HepG2 (cell line): Measurements from ENCODE around the gene RAB5B. TPM values are rescaled to one million over a fixed set of nuclear protein-coding genes. Genes with fewer than 3 reads are reported as not detected.

ENCODE experiments used
- BCL6 ChIP-seq: IDR thresholded peaks from 2 replicates; pipeline ENCODE4 v1.6.1; 2016; ENCODE audit warnings: missing genetic modification reagents, missing compliant biosample characterization
- CREB1 ChIP-seq, 2 experiments: fragments of 450-650 bp in 1 of 2; IDR thresholded peaks; 2 replicates each; pipeline ENCODE4 v1.6.1; 2016 to 2017; ENCODE audit warnings: control low read depth in 1 of 2, mild to moderate bottlenecking in 1 of 2, missing compliant biosample characterization in 1 of 2, missing genetic modification characterization in 1 of 2
- DPF2 ChIP-seq: sonication (generic); formaldehyde crosslinking; IDR thresholded peaks from 2 replicates; pipeline ENCODE4 v1.4.0; 2020; ENCODE audit warnings: mild to moderate bottlenecking, low read depth, missing genetic modification reagents, borderline replicate concordance
- EEA1 ChIP-seq: sonication (generic); formaldehyde crosslinking; IDR thresholded peaks from 2 replicates; pipeline ENCODE4 v1.5.1; 2020; ENCODE audit warnings: mild to moderate bottlenecking, missing genetic modification reagents, borderline replicate concordance
- EP300 ChIP-seq, 3 experiments: sonication (generic) in 1 of 3; formaldehyde crosslinking in 1 of 3; IDR thresholded peaks; 2 replicates each; pipeline versions ENCODE4 v1.5.1 to v1.6.1; 2011 to 2020; ENCODE audit warnings: low read depth in 2 of 3, low read length in 2 of 3, borderline replicate concordance in 1 of 3, improper control_type of control experiment in 1 of 3, mild to moderate bottlenecking in 1 of 3, missing genetic modification reagents in 1 of 3, moderate library complexity in 1 of 3
- FOSL2 ChIP-seq: sonication (generic); formaldehyde crosslinking; IDR thresholded peaks from 2 replicates; pipeline ENCODE4 v1.4.0; 2020; ENCODE audit warnings: missing genetic modification reagents
- GLI4 ChIP-seq: sonication (generic); formaldehyde crosslinking; IDR thresholded peaks from 2 replicates; pipeline ENCODE4 v1.5.1; 2020; ENCODE audit warnings: missing genetic modification reagents, mild to moderate bottlenecking, moderate library complexity, borderline replicate concordance
- KLF6 ChIP-seq: IDR thresholded peaks from 2 replicates; pipeline ENCODE4 v1.8.0; 2016; ENCODE audit warnings: missing biosample characterization, missing genetic modification reagents
- MED8 ChIP-seq: sonication (generic); formaldehyde crosslinking; IDR thresholded peaks from 2 replicates; pipeline ENCODE4 v1.8.1; 2023; ENCODE audit warnings: mild to moderate bottlenecking, missing genetic modification reagents; ENCODE audit not compliant: insufficient replicate concordance
- MIER3 ChIP-seq: IDR thresholded peaks from 2 replicates; pipeline ENCODE4 v1.6.1; 2016; ENCODE audit warnings: missing compliant biosample characterization, borderline replicate concordance
- NFRKB ChIP-seq: fragments of 450-650 bp; IDR thresholded peaks from 2 replicates; pipeline ENCODE4 v1.6.1; 2017
- NFYB ChIP-seq: sonication (generic); formaldehyde crosslinking; IDR thresholded peaks from 2 replicates; pipeline ENCODE4 v1.4.0; 2020; ENCODE audit warnings: missing genetic modification reagents
- RORA ChIP-seq: sonication (generic); formaldehyde crosslinking; IDR thresholded peaks from 2 replicates; pipeline ENCODE4 v1.5.0; 2020; ENCODE audit warnings: mild to moderate bottlenecking, missing genetic modification reagents, moderate library complexity
- SALL2 ChIP-seq: sonication (generic); formaldehyde crosslinking; IDR thresholded peaks from 2 replicates; pipeline ENCODE4 v1.8.1; 2023; ENCODE audit warnings: mild to moderate bottlenecking, missing genetic modification reagents, inconsistent platforms
- ZNF124 ChIP-seq: sonication (generic); formaldehyde crosslinking; IDR thresholded peaks from 2 replicates; pipeline ENCODE4 v1.4.0; 2020; ENCODE audit warnings: missing genetic modification reagents
- ZNF138 ChIP-seq: sonication (generic); formaldehyde crosslinking; IDR thresholded peaks from 2 replicates; pipeline ENCODE4 v1.5.0; 2020; ENCODE audit warnings: mild to moderate bottlenecking, low read depth, missing genetic modification reagents
- ZNF20 ChIP-seq: sonication (generic); formaldehyde crosslinking; IDR thresholded peaks from 2 replicates; pipeline ENCODE4 v1.4.0; 2020; ENCODE audit warnings: mild to moderate bottlenecking, moderate library complexity, missing genetic modification reagents
- ZNF317 ChIP-seq: sonication (generic); formaldehyde crosslinking; IDR thresholded peaks from 2 replicates; pipeline ENCODE4 v1.5.0; 2020; ENCODE audit warnings: mild to moderate bottlenecking, missing genetic modification reagents
- ZNF335 ChIP-seq: sonication (generic); formaldehyde crosslinking; IDR thresholded peaks from 2 replicates; pipeline ENCODE4 v1.4.0; 2020; ENCODE audit warnings: missing genetic modification reagents
- ZNF678 ChIP-seq: sonication (generic); formaldehyde crosslinking; IDR thresholded peaks from 2 replicates; pipeline ENCODE4 v1.4.0; 2020; ENCODE audit warnings: mild to moderate bottlenecking, missing genetic modification reagents
- ZNF747 ChIP-seq: sonication (generic); formaldehyde crosslinking; IDR thresholded peaks from 2 replicates; pipeline ENCODE4 v1.8.1; 2023; ENCODE audit warnings: missing genetic modification reagents, mild to moderate bottlenecking, borderline replicate concordance
- ZNF773 ChIP-seq: sonication (generic); formaldehyde crosslinking; IDR thresholded peaks from 2 replicates; pipeline ENCODE4 v1.4.0; 2020; ENCODE audit warnings: missing genetic modification reagents, borderline replicate concordance
- ZSCAN25 ChIP-seq: sonication (generic); formaldehyde crosslinking; IDR thresholded peaks from 2 replicates; pipeline ENCODE4 v1.8.0; 2022; ENCODE audit warnings: mild to moderate bottlenecking, missing genetic modification reagents
- polyA plus RNA-seq, 8 experiments: library from polyadenylated mRNA; depleted of rRNA in 3 of 8; stranded (reverse) in 7 of 8; unstranded in 1 of 8; fragments of >200 nt; fragmentation: Illumina TruSeq in 4 of 8; extraction: Trizol in 4 of 8; gene quantifications; 2 replicates each; pipeline versions ENCODE4 v1.2.1 to v1.2.3, GENCODE V29; 2011 to 2016; ENCODE audit warnings: low read depth in 4 of 8, missing spikeins in 1 of 8, mixed read lengths in 1 of 8; ENCODE audit not compliant: insufficient read depth in 1 of 8
- total RNA-seq, 5 experiments: library from RNA; depleted of rRNA; stranded (reverse); fragments of >200 nt; fragmentation: Illumina TruSeq; extraction: Trizol; gene quantifications; 2 replicates each; pipeline ENCODE4 v1.2.3, GENCODE V29; 2016; ENCODE audit warnings: low read depth in 1 of 5
- TF ChIP-seq, protein P1 (sequence below): sonication (generic); formaldehyde crosslinking; IDR thresholded peaks from 2 replicates; pipeline ENCODE4 v1.4.0; 2020; ENCODE audit warnings: missing genetic modification reagents, low read depth, mild to moderate bottlenecking, borderline replicate concordance
- TF ChIP-seq, protein P2 (sequence below): sonication (generic); formaldehyde crosslinking; IDR thresholded peaks from 2 replicates; pipeline ENCODE4; 2020; ENCODE audit warnings: missing genetic modification reagents, mild to moderate bottlenecking, borderline replicate concordance
- TF ChIP-seq, protein P3 (sequence below): sonication (generic); formaldehyde crosslinking; IDR thresholded peaks from 2 replicates; pipeline ENCODE4 v1.5.0; 2020; ENCODE audit warnings: missing genetic modification reagents

RAB5B gene
- total and polyA plus RNA-seq, 2 of the 13 experiments (the other 11 are each of a cell fraction or from before 2014, with no cell fraction given): 26.0 to 68.3 TPM

DNA sequence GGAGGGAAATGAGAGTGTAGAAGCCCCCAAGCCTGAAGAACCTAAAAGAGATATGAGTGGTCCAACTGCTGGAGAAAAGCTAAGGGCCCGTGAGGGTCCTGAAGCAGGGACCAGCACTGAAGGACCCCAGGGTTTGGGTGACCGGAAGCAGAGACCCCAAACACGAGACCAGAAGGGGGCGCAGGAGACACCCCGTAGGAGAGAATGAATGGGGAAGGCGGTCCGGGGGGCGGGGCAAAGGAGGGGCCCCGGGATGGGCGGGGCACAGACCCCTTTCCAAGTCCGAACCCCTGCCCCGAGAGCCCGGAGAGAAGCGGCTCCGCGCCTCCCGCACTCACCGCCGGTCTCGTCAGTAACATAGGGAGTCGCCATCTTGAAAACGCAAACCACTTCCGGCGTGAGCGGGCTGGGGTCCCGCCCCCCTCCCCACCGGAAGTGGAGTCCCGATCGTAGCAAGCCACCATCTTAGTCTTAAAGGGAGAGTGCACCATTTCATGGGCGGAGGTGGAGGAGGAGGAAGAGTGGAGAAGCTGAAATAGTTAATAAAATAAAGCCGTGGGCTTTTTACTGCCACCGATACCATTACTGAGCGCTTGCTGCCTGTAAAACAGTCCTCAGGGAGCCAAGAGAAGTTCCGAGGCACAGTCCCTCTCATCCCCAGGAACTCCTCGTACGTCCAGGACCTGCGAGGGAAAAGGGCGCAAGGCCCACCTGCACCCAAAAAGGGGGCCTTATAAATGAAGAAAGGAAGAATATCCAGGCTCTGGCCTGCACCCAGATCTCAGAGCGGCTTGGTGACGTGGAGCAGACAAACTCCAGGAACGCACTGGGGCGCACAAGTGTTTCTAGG, 46.9 kb upstream of the RAB5B start (continued):
- TF ChIP-seq MED8 (CRISPR knock-in tag): peak; percentile 64
- TF ChIP-seq FOSL2 (CRISPR knock-in tag): peak; percentile 19; the same call in 1 of the 2 replicates
- TF ChIP-seq ZSCAN25 (CRISPR knock-in tag): no peak
- no peak; the same call in 1 of the 2 replicates for TF ChIP-seq ZNF317 (CRISPR knock-in tag)
- TF ChIP-seq ZNF138 (CRISPR knock-in tag): no peak
- TF ChIP-seq ZNF678: no peak
- no peak for TF ChIP-seq EP300 (IDR thresholded peaks at IDR 0.05; ENCODE audit: low read depth in 2 of 2, low read length in 2 of 2)
- no peak for TF ChIP-seq EP300 (CRISPR knock-in tag; IDR thresholded peaks at IDR 0.05; ENCODE audit: borderline replicate concordance)
- TF ChIP-seq NFYB (CRISPR knock-in tag): no peak; the same call in 1 of the 2 replicates
- TF ChIP-seq ZNF20 (CRISPR knock-in tag): no peak
- TF ChIP-seq, protein P1, sequence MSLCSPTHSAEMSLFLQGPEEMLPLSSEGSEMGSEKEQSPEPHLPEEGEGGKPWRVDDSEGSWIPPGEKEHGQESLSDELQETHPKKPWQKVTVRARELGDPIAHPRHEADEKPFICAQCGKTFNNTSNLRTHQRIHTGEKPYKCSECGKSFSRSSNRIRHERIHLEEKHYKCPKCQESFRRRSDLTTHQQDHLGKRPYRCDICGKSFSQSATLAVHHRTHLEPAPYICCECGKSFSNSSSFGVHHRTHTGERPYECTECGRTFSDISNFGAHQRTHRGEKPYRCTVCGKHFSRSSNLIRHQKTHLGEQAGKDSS: no peak
- no peak for TF ChIP-seq BCL6 (CRISPR knock-in tag)
- TF ChIP-seq ZNF773 (CRISPR knock-in tag): no peak
- no peak; the same call in 1 of the 2 replicates for TF ChIP-seq KLF6 (CRISPR knock-in tag)
- TF ChIP-seq ZNF747 (CRISPR knock-in tag): no peak
- TF ChIP-seq MIER3: no peak
- no peak for TF ChIP-seq GLI4
- TF ChIP-seq EEA1 (CRISPR knock-in tag): no peak
- TF ChIP-seq, protein P2, sequence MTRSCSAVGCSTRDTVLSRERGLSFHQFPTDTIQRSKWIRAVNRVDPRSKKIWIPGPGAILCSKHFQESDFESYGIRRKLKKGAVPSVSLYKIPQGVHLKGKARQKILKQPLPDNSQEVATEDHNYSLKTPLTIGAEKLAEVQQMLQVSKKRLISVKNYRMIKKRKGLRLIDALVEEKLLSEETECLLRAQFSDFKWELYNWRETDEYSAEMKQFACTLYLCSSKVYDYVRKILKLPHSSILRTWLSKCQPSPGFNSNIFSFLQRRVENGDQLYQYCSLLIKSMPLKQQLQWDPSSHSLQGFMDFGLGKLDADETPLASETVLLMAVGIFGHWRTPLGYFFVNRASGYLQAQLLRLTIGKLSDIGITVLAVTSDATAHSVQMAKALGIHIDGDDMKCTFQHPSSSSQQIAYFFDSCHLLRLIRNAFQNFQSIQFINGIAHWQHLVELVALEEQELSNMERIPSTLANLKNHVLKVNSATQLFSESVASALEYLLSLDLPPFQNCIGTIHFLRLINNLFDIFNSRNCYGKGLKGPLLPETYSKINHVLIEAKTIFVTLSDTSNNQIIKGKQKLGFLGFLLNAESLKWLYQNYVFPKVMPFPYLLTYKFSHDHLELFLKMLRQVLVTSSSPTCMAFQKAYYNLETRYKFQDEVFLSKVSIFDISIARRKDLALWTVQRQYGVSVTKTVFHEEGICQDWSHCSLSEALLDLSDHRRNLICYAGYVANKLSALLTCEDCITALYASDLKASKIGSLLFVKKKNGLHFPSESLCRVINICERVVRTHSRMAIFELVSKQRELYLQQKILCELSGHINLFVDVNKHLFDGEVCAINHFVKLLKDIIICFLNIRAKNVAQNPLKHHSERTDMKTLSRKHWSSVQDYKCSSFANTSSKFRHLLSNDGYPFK (CRISPR knock-in tag): peak; percentile 77; the same call in 1 of the 2 replicates
- 0 out of 2 replicates have a peak, but pooled peaks have one; percentile 4 for TF ChIP-seq CREB1 (IDR thresholded peaks at IDR 0.05)
- no peak for TF ChIP-seq CREB1 (CRISPR knock-in tag; IDR thresholded peaks at IDR 0.05)
- no peak for TF ChIP-seq SALL2 (CRISPR knock-in tag)
- no peak for TF ChIP-seq ZNF124 (CRISPR knock-in tag)
- TF ChIP-seq DPF2 (CRISPR knock-in tag): no peak
- TF ChIP-seq ZNF335 (CRISPR knock-in tag): 0 out of 2 replicates have a peak, but pooled peaks have one; percentile 44
- TF ChIP-seq, protein P3, sequence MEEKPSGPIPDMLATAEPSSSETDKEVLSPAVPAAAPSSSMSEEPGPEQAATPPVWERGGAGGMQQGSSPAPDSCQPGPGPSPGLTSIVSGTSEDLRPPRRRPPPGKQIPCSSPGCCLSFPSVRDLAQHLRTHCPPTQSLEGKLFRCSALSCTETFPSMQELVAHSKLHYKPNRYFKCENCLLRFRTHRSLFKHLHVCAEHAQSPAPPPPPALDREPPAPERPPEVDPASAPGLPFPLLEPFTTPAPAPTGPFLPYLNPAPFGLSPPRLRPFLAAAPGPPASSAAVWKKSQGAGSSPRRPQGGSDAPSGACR (CRISPR knock-in tag): no peak; the same call in 1 of the 2 replicates
- no peak for TF ChIP-seq RORA (CRISPR knock-in tag)
- no peak for TF ChIP-seq NFRKB
